ENCODE measurements around the gene MOB3B. TPM values are rescaled to one million over a fixed set of nuclear protein-coding genes. Genes with fewer than 3 reads are reported as not detected.
A peak's percentile ranks its signal among the peaks of the same experiment; 100 is the strongest.

MOB3B gene
- total RNA-seq, 1 donor from 2014 or later, result 11.0 TPM

DNA sequence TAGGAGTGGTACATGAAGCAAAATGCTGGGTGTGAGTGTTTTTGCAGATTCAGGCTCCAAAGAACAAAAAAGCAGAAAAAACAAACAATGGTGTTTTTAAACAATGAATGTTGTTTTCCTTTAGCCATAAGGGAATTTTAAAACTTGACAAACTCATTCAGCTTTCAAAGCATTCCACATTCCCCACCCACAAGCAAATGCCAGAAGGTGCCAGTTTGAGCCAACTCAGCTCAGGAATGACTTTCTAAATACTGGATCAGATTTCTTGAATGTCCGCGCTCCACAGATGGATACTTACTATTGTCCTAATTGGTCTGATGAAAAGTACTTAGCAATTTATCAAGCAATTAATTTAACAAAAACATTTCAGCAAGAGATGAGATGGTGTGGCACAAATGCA is 12.9 kb upstream of the MOB3B start:
- no peaks in the 10 kb centered on the region for H3K27me3 ChIP-seq
- no peaks in the 10 kb centered on the region for H3K9me3 ChIP-seq
- no peak for DNase-seq (ENCODE audit: extremely low spot score in 2 of 2)
- intact Hi-C loops (cut with DNase I), result loop anchor here (5.0 kb wide), 1 partner anchor 205 kb away; no protein-coding TSS in a partner anchor
- no peak overlapping the region for H3K4me3 ChIP-seq
- TF ChIP-seq, protein P1, sequence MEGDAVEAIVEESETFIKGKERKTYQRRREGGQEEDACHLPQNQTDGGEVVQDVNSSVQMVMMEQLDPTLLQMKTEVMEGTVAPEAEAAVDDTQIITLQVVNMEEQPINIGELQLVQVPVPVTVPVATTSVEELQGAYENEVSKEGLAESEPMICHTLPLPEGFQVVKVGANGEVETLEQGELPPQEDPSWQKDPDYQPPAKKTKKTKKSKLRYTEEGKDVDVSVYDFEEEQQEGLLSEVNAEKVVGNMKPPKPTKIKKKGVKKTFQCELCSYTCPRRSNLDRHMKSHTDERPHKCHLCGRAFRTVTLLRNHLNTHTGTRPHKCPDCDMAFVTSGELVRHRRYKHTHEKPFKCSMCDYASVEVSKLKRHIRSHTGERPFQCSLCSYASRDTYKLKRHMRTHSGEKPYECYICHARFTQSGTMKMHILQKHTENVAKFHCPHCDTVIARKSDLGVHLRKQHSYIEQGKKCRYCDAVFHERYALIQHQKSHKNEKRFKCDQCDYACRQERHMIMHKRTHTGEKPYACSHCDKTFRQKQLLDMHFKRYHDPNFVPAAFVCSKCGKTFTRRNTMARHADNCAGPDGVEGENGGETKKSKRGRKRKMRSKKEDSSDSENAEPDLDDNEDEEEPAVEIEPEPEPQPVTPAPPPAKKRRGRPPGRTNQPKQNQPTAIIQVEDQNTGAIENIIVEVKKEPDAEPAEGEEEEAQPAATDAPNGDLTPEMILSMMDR (IDR thresholded peaks at IDR 0.05), result no peak
- no peak for TF ChIP-seq POLR2A (IDR thresholded peaks at IDR 0.05)
- TF ChIP-seq POLR2AphosphoS5 (IDR thresholded peaks at IDR 0.05; ENCODE audit: insufficient read depth in 1 of 2, low read depth in 1 of 2), result no peak
- peaks cover 28% of the 10 kb centered on the region for H3K4me1 ChIP-seq
- no peak overlapping the region for H3K27ac ChIP-seq
- H3K36me3 ChIP-seq, result no peaks in the 10 kb centered on the region

GRCh38 chr9:27541740-27542139 is 12.1 kb upstream of the MOB3B start:
- peaks cover 28% of the 10 kb centered on the region for H3K4me1 ChIP-seq
- intact Hi-C loops (cut with DNase I), result loop anchor here (5.0 kb wide), 1 partner anchor 204 kb away; no protein-coding TSS in a partner anchor

DNA sequence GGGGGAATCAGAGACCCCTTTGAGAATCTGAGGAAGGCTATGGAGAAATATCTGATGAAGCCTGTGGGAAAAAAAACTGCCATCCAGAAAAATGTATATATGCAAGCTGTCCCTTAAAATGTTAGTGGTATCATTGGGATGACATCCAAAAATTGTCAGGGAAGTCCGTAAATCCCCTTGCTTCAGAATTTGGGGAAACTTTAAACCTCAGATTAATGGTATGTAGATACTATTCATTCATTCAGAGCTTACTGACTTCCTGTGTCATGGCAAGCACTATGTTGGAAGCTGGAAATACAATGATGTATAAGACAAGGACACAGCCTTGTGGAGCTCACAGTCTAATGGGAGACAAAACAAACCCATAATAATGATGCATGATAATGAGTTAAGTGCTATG is 10.9 kb upstream of the MOB3B start:
- no peak overlapping the region for H3K4me3 ChIP-seq
- peaks cover 32% of the 10 kb centered on the region for H3K4me1 ChIP-seq
- no peak for DNase-seq (ENCODE audit: extremely low spot score in 2 of 2)
- intact Hi-C loops (cut with DNase I), result loop anchor here (5.0 kb wide), 1 partner anchor 203 kb away; no protein-coding TSS in a partner anchor
- H3K27ac ChIP-seq, result peak overlapping the region; percentile 65
- H3K36me3 ChIP-seq, result no peaks in the 10 kb centered on the region
- H3K27me3 ChIP-seq, result no peaks in the 10 kb centered on the region
- H3K9me3 ChIP-seq, result no peaks in the 10 kb centered on the region
- TF ChIP-seq POLR2A (IDR thresholded peaks at IDR 0.05) (no peak), POLR2AphosphoS5 (IDR thresholded peaks at IDR 0.05; ENCODE audit: insufficient read depth in 1 of 2, low read depth in 1 of 2) (no peak)
- TF ChIP-seq, protein P1 (IDR thresholded peaks at IDR 0.05), result no peak

More at GRCh38 chr9:27541740-27542139, 12.1 kb upstream of the MOB3B start:
- no peaks in the 10 kb centered on the region for H3K36me3 ChIP-seq
- DNase-seq (ENCODE audit: extremely low spot score in 2 of 2), result no peak
- H3K27me3 ChIP-seq, result no peaks in the 10 kb centered on the region
- no peaks in the 10 kb centered on the region for H3K9me3 ChIP-seq
- TF ChIP-seq POLR2A (IDR thresholded peaks at IDR 0.05) (no peak), POLR2AphosphoS5 (IDR thresholded peaks at IDR 0.05; ENCODE audit: insufficient read depth in 1 of 2, low read depth in 1 of 2) (no peak)
- TF ChIP-seq, protein P1 (IDR thresholded peaks at IDR 0.05), result no peak
- no peak overlapping the region for H3K4me3 ChIP-seq
- peak overlapping the region; percentile 25 for H3K27ac ChIP-seq

DNA sequence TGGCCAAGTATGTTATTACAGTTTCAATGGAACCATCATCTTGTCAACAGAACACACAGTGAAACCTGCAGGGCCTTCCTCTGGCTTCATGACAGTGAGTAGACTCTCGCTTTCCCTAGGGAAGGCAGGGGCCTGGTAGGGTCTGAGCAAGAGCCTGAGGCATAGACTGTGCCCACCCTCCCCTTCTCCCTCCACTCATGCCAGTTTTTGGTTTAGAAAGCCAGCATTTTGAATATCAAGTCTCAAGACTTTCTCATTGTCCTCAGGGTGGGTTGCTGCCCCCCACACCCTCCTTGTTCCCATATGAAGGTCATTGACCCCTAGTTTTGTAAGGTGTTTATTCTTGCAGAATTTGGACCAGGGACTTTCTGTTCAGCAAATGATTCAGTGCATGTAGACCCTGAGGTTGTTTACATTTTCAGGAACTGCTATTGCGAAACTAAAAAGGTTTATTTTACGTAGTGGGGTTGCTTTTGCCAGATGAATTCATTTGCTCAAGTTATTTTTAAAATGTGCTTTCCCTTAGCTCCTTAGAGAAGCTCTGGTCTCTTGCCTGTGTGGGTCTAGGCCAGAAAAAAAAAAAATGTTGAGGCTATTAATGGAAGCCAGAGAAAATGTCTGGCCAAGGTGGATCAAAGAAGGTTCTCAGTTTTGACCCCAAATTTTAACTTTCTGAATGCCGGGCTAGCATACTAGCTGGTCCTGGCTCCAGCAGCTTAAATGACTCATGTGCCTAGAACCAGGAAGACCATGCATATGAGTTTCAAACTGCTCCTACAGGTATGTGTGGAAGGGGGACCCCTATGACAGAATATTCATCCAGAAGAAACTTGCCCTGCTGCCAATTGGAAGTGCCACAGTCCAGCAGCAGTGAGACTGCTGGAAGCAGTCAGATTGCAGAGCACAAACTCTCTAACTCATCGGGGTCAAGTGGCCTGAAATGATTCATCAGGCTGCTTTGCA is 10.1 kb upstream of the MOB3B start:
- Histone ChIP-seq H3K27me3 (no peaks in the 10 kb centered on the region), H3K4me3 (no peak overlapping the region), H3K9me3 (no peaks in the 10 kb centered on the region), H3K36me3 (no peaks in the 10 kb centered on the region), H3K4me1 (peaks cover 37% of the 10 kb centered on the region), H3K27ac (peak overlapping the region; percentile 73)
- DNase-seq (ENCODE audit: extremely low spot score in 2 of 2), result no peak
- intact Hi-C loops (cut with DNase I), result loop anchor here (5.0 kb wide), 1 partner anchor 202 kb away; no protein-coding TSS in a partner anchor
- TF ChIP-seq POLR2AphosphoS5 (IDR thresholded peaks at IDR 0.05; ENCODE audit: insufficient read depth in 1 of 2, low read depth in 1 of 2), result peak; percentile 18 to 90
- no peak for TF ChIP-seq POLR2A (IDR thresholded peaks at IDR 0.05)
- TF ChIP-seq, protein P1 (IDR thresholded peaks at IDR 0.05), result no peak

Data from vagina (tissue), 2 donors.